Psoas muscle (tissue), 8 donors: ENCODE results near the gene AQP7. TPM values are rescaled to one million over a fixed set of nuclear protein-coding genes. Genes with fewer than 3 reads are reported as not detected.

ENCODE experiments used
- ATAC-seq, 4 donors: fragments of 200-7000 bp; cut with Tn5 transposase; one replicate each; pipeline ENCODE4 v1.9.1; 2020; ENCODE audit warnings: moderate library complexity in 3 of 4, mild to moderate bottlenecking in 2 of 4
- DNase-seq, 2 donors: peaks; one replicate each; pipeline ENCODE4 v3.0.0-alpha.2; 2020
- H3K27ac ChIP-seq: fragments of 200-600 bp; one replicate; pipeline ENCODE4 v1.8.0; 2022
- H3K27me3 ChIP-seq, 3 donors: fragments of 200-600 bp in 1 of 3; one replicate each; pipeline versions ENCODE4 v1.6.1 to v1.8.0; 2013 to 2022; ENCODE audit warnings: low read length in 2 of 3, mild to moderate bottlenecking in 2 of 3, moderate library complexity in 1 of 3; ENCODE audit not compliant: insufficient read depth in 3 of 3
- H3K36me3 ChIP-seq, 2 donors: fragments of 200-600 bp in 1 of 2; one replicate each; pipeline versions ENCODE4 v1.6.1 to v1.8.0; 2013 to 2022; ENCODE audit warnings: low read depth in 1 of 2, mild to moderate bottlenecking in 1 of 2, moderate library complexity in 1 of 2; ENCODE audit not compliant: insufficient read depth in 1 of 2
- H3K4me1 ChIP-seq: fragments of 200-600 bp; one replicate; pipeline ENCODE4 v1.8.0; 2022
- H3K4me3 ChIP-seq: fragments of 200-600 bp; one replicate; pipeline ENCODE4 v1.8.0; 2022; ENCODE audit warnings: mild to moderate bottlenecking
- H3K9me3 ChIP-seq: fragments of 200-600 bp; one replicate; pipeline ENCODE4 v1.8.0; 2022
- WGBS, 3 donors: extraction: QIAGEN DNeasy Blood & Tissue Kit; methylation state at CpG; one replicate each; pipeline versions ENCODE4 v1.1.6 to v1.1.7; 2013; 5-methylcytosine and 5-hydroxymethylcytosine counted together
- intact Hi-C, 2 donors: fragments of 100-400 bp; cut with DNase I; formaldehyde crosslinking; loops; one replicate each; pipeline versions ENCODE4 v1.11.0 to v1.14.2; 2022
- polyA plus RNA-seq, 3 donors: library from polyadenylated mRNA; stranded (reverse); fragments of 200-250 nt; gene quantifications; one replicate each; pipeline ENCODE4 v1.2.3, GENCODE V29; 2013
- total RNA-seq, 4 donors: library from RNA; stranded (reverse); fragmentation: NEBNext Ultra II Directional in 2 of 4; extraction: Animal tissue kit (Norgen Biotek cat#: 25700) in 2 of 4; gene quantifications; one replicate each; pipeline versions ENCODE4 v1.2.1 to v1.2.4, GENCODE V29; 2021 to 2023
- TF ChIP-seq, protein P1 (sequence below): fragments of 200-600 bp; IDR thresholded peaks from one replicate; pipeline ENCODE4 v1.8.0; 2022; ENCODE audit warnings: antibody characterized with exemption
- donor health status: healthy with polysubstance abuse.
- donor health status: DM: no; HTN: no; CAD: no; lungs with moderate emphysema.
- donor health status: Bipolar disorder and iron deficiency.
- donor health status: healthy.
- donor health status: DM: yes; HTN: yes; CAD: no.
- donor health status: DM: no; HTN: no; CAD: no.
- donor health status: DM: no; HTN: no; CAD: no.
- donor health status: DM: yes; HTN: yes; CAD: no.

Gene AQP7
- total and polyA plus RNA-seq, 7 donors = 8.6 to 45.0 (median 10.8) TPM

DNA sequence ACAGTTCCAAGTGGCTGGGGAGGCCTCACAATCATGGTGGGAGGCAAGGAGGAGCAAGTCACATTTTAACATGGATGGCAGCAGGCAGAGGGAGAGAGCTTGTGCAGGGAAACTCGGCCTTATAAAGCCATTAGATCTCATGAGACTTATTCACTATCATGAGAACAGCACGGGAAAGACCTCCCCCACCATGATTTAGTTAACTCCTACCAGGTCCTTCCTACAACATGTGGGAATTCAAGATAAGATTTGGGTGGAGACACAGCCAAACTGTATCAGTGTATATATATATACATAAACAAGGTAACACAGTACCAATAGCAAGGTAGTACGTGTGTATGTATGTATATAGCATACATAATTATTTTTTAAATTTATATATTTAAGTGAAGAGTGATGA is 61.2 kb downstream of the AQP7 start:
- Histone ChIP-seq H3K27me3 (no peaks in the 10 kb centered on the region), H3K36me3 (peaks cover 5 to 99% of the 10 kb centered on the region in 2 donors), H3K9me3 (no peaks in the 10 kb centered on the region), H3K27ac (no peak overlapping the region), H3K4me1 (no peaks in the 10 kb centered on the region), H3K4me3 (no peak overlapping the region)
- intact Hi-C loops = no loop called here
- DNase-seq (no peak), ATAC-seq (no peak)
- 91 to 93% (median 93%) methylated on average over 3 of the region's 3 CpGs for WGBS, 3 donors
- TF ChIP-seq, protein P1, sequence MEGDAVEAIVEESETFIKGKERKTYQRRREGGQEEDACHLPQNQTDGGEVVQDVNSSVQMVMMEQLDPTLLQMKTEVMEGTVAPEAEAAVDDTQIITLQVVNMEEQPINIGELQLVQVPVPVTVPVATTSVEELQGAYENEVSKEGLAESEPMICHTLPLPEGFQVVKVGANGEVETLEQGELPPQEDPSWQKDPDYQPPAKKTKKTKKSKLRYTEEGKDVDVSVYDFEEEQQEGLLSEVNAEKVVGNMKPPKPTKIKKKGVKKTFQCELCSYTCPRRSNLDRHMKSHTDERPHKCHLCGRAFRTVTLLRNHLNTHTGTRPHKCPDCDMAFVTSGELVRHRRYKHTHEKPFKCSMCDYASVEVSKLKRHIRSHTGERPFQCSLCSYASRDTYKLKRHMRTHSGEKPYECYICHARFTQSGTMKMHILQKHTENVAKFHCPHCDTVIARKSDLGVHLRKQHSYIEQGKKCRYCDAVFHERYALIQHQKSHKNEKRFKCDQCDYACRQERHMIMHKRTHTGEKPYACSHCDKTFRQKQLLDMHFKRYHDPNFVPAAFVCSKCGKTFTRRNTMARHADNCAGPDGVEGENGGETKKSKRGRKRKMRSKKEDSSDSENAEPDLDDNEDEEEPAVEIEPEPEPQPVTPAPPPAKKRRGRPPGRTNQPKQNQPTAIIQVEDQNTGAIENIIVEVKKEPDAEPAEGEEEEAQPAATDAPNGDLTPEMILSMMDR = no peak

DNA sequence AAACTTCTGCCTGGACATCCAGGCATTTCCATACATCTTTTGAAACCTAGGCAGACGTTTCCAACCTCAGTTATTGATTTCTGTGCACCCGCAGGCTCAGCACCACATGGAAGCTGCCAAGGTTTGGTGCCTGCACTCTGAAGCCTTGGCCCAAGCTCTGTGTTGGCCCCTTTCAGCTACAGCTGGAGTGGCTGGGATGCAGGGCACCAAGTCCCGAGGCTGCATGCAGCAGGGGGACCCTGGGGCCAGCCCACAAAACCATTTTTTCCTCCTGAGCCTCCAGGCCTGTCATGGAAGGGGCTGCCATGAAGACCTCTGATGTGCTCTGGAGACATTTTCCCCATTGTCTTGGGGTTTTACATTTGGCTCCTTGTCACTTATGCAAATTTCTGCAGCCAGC is 62.2 kb downstream of the AQP7 start:
- intact Hi-C loops = no loop called here
- peaks cover 2 to 99% of the 10 kb centered on the region in 2 donors for H3K36me3 ChIP-seq
- ATAC-seq = no peak

More for the DNA sequence above, 62.2 kb downstream of the AQP7 start:
- H3K9me3 ChIP-seq = no peaks in the 10 kb centered on the region
- H3K4me1 ChIP-seq = no peaks in the 10 kb centered on the region
- no peaks in the 10 kb centered on the region for H3K27me3 ChIP-seq
- no peak overlapping the region for H3K27ac ChIP-seq
- TF ChIP-seq, protein P1 = no peak
- H3K4me3 ChIP-seq = no peak overlapping the region
- WGBS, 3 donors = 97 to 100% (median 98%) methylated on average over 3 of the region's 3 CpGs
- DNase-seq = no peak

Other genes with a start within 250 kb of the AQP7 start
- 10 to 100 TPM; 22.3 to 28.1 (median 24.4) TPM for gene B4GALT1, start 235.2 kb downstream of the AQP7 start, total RNA-seq
- gene B4GALT1, start 235.2 kb downstream of the AQP7 start, polyA plus RNA-seq = 10 to 100 TPM; 13.0 to 21.9 (median 17.8) TPM
- gene SPINK4, start 162.4 kb downstream of the AQP7 start, total RNA-seq = not detected
- gene SPINK4, start 162.4 kb downstream of the AQP7 start, polyA plus RNA-seq = under 1 TPM in 1 of 3 donors, not detected in 2; 0.34 TPM
- gene BAG1, start 137.9 kb downstream of the AQP7 start, total RNA-seq = 100 to 1,000 TPM; 125 to 253 (median 151) TPM
- gene BAG1, start 137.9 kb downstream of the AQP7 start, polyA plus RNA-seq = 100 to 1,000 TPM; 265 to 371 (median 315) TPM
- 10 to 100 TPM; 28.7 to 41.1 (median 37.6) TPM for gene CHMP5, start 137.5 kb downstream of the AQP7 start, total RNA-seq
- 10 to 100 TPM; 31.9 to 80.4 (median 38.3) TPM for gene CHMP5, start 137.5 kb downstream of the AQP7 start, polyA plus RNA-seq
- 10 to 100 TPM; 33.8 to 59.2 (median 46.1) TPM for gene NFX1, start 112.1 kb downstream of the AQP7 start, total RNA-seq
- gene NFX1, start 112.1 kb downstream of the AQP7 start, polyA plus RNA-seq = 10 to 100 TPM; 20.9 to 33.4 (median 26.8) TPM
- 10 to 100 TPM in 2 of 4 donors, 1 to 10 TPM in 2; 4.7 to 12.0 (median 8.4) TPM for gene AQP3, start 45.0 kb upstream of the AQP7 start, total RNA-seq
- 1 to 10 TPM; 2.5 to 3.6 (median 3.1) TPM for gene AQP3, start 45.0 kb upstream of the AQP7 start, polyA plus RNA-seq
- 10 to 100 TPM; 18.8 to 39.9 (median 33.1) TPM for gene NOL6, start 71.4 kb upstream of the AQP7 start, total RNA-seq
- gene NOL6, start 71.4 kb upstream of the AQP7 start, polyA plus RNA-seq = 10 to 100 TPM; 24.6 to 37.2 (median 34.3) TPM
- gene ANKRD18B, start 121.7 kb upstream of the AQP7 start, total RNA-seq = under 1 TPM in 3 of 4 donors, not detected in 1; 0.25 to 0.43 (median 0.30) TPM
- gene ANKRD18B, start 121.7 kb upstream of the AQP7 start, polyA plus RNA-seq = under 1 TPM in 2 of 3 donors, not detected in 1; 0.01 to 0.07 TPM